T-helper 2 cell treated with Interferon-gamma antibody and Interleukin-4, amounts not matched to agents 5 μg/mL and 100 μg/mL, for 36 hours (primary cell): ENCODE measurements around the gene EVA1C.
"Not testable (repeated sequence)": the region's sequence is repeated elsewhere in the genome, so short reads cannot be mapped to it uniquely, and the experiment has no call there.

ENCODE experiments used
- DNase-seq: peaks from one replicate; pipeline ENCODE4 v3.0.0; 2021; ENCODE audit warnings: low spot score
- H3K27ac Mint-ChIP-seq: one replicate; pipeline ENCODE4 v1.8.0; 2021; ENCODE audit warnings: mild to moderate bottlenecking, mixed read lengths
- H3K27me3 Mint-ChIP-seq: one replicate; pipeline ENCODE4 v1.8.0; 2021; ENCODE audit warnings: low read depth, mixed read lengths
- H3K36me3 Mint-ChIP-seq: one replicate; pipeline ENCODE4 v1.8.0; 2021; ENCODE audit warnings: low read depth, mixed read lengths
- H3K4me1 Mint-ChIP-seq: one replicate; pipeline ENCODE4 v1.8.0; 2021; ENCODE audit warnings: low read depth, mixed read lengths
- H3K4me3 Mint-ChIP-seq: one replicate; pipeline ENCODE4 v1.8.0; 2022; ENCODE audit warnings: mild to moderate bottlenecking, moderate library complexity, mixed read lengths
- H3K9me3 Mint-ChIP-seq: one replicate; pipeline ENCODE4 v1.8.0; 2021; ENCODE audit warnings: mixed read lengths

EVA1C gene

GRCh38 chr21:32424674-32425073, 12.2 kb downstream of the EVA1C start:
- no peaks in the 10 kb centered on the region for H3K36me3 Mint-ChIP-seq
- no peak overlapping the region for H3K4me3 Mint-ChIP-seq
- H3K27me3 Mint-ChIP-seq: no peaks in the 10 kb centered on the region
- no peak for DNase-seq
- H3K9me3 Mint-ChIP-seq: no peaks in the 10 kb centered on the region
- H3K27ac Mint-ChIP-seq: no peak overlapping the region
- H3K4me1 Mint-ChIP-seq: no peaks in the 10 kb centered on the region

- Mint-ChIP-seq H3K4me3 (no peak overlapping the region), H3K9me3 (no peaks in the 10 kb centered on the region), H3K4me1 (no peaks in the 10 kb centered on the region), H3K27ac (no peak overlapping the region), H3K36me3 (no peaks in the 10 kb centered on the region), H3K27me3 (no peaks in the 10 kb centered on the region)
- DNase-seq: no peak
These were observed 13.1 kb downstream of the EVA1C start for GRCh38 chr21:32425628-32426027.

- Mint-ChIP-seq H3K9me3 (no peaks in the 10 kb centered on the region), H3K36me3 (no peaks in the 10 kb centered on the region), H3K27me3 (no peaks in the 10 kb centered on the region), H3K27ac (no peak overlapping the region), H3K4me1 (no peaks in the 10 kb centered on the region), H3K4me3 (no peak overlapping the region)
- DNase-seq: no peak
These were observed 13.6 kb downstream of the EVA1C start for GRCh38 chr21:32426066-32426465.

- Mint-ChIP-seq H3K36me3 (no peaks in the 10 kb centered on the region), H3K9me3 (no peaks in the 10 kb centered on the region), H3K27ac (no peak overlapping the region), H3K27me3 (no peaks in the 10 kb centered on the region), H3K4me3 (no peak overlapping the region), H3K4me1 (no peaks in the 10 kb centered on the region)
- DNase-seq: no peak
These were observed 14.1 kb downstream of the EVA1C start for GRCh38 chr21:32426592-32427051.

GRCh38 chr21:32427958-32428623, 15.6 kb downstream of the EVA1C start:
- no peaks in the 10 kb centered on the region for H3K27me3 Mint-ChIP-seq
- H3K36me3 Mint-ChIP-seq: no peaks in the 10 kb centered on the region
- no peak for DNase-seq
- no peaks in the 10 kb centered on the region for H3K4me1 Mint-ChIP-seq
- H3K9me3 Mint-ChIP-seq: no peaks in the 10 kb centered on the region
- no peak overlapping the region for H3K27ac Mint-ChIP-seq
- H3K4me3 Mint-ChIP-seq: no peak overlapping the region

GRCh38 chr21:32432982-32433660, 20.6 kb downstream of the EVA1C start:
- not testable (repeated sequence) for H3K4me3 Mint-ChIP-seq, H3K4me1 Mint-ChIP-seq, H3K36me3 Mint-ChIP-seq, H3K27ac Mint-ChIP-seq, DNase-seq, H3K9me3 Mint-ChIP-seq, H3K27me3 Mint-ChIP-seq

- DNase-seq: no peak
- H3K36me3 Mint-ChIP-seq: no peaks in the 10 kb centered on the region
- no peaks in the 10 kb centered on the region for H3K27me3 Mint-ChIP-seq
- H3K27ac Mint-ChIP-seq: no peak overlapping the region
- no peaks in the 10 kb centered on the region for H3K4me1 Mint-ChIP-seq
- no peaks in the 10 kb centered on the region for H3K9me3 Mint-ChIP-seq
- H3K4me3 Mint-ChIP-seq: no peak overlapping the region
These were observed 25.2 kb downstream of the EVA1C start for GRCh38 chr21:32437729-32438128.

GRCh38 chr21:32442566-32443318, 30.2 kb downstream of the EVA1C start:
- Mint-ChIP-seq H3K4me3 (no peak overlapping the region), H3K27me3 (no peaks in the 10 kb centered on the region), H3K9me3 (peaks cover 11% of the 10 kb centered on the region), H3K4me1 (no peaks in the 10 kb centered on the region), H3K27ac (no peak overlapping the region), H3K36me3 (peaks cover 1% of the 10 kb centered on the region)
- no peak for DNase-seq

GRCh38 chr21:32445101-32445500, 32.6 kb downstream of the EVA1C start:
- Mint-ChIP-seq H3K4me3 (no peak overlapping the region), H3K4me1 (no peaks in the 10 kb centered on the region), H3K36me3 (peaks cover 1% of the 10 kb centered on the region), H3K9me3 (peaks cover 11% of the 10 kb centered on the region), H3K27me3 (no peaks in the 10 kb centered on the region), H3K27ac (no peak overlapping the region)
- DNase-seq: no peak

GRCh38 chr21:32446440-32446839, 33.9 kb downstream of the EVA1C start:
- peaks cover 11% of the 10 kb centered on the region for H3K9me3 Mint-ChIP-seq
- not testable (repeated sequence) for H3K4me3 Mint-ChIP-seq, H3K36me3 Mint-ChIP-seq, H3K27me3 Mint-ChIP-seq, H3K4me1 Mint-ChIP-seq, H3K27ac Mint-ChIP-seq, DNase-seq

- Mint-ChIP-seq H3K36me3 (peaks cover 1% of the 10 kb centered on the region), H3K4me1 (no peaks in the 10 kb centered on the region), H3K27me3 (no peaks in the 10 kb centered on the region), H3K9me3 (peaks cover 11% of the 10 kb centered on the region), H3K4me3 (no peak overlapping the region), H3K27ac (no peak overlapping the region)
- DNase-seq: no peak
These were observed 34.7 kb downstream of the EVA1C start for GRCh38 chr21:32447224-32447623.

- peaks cover 6% of the 10 kb centered on the region for H3K9me3 Mint-ChIP-seq
- no peaks in the 10 kb centered on the region for H3K27me3 Mint-ChIP-seq
- DNase-seq: no peak
- no peaks in the 10 kb centered on the region for H3K4me1 Mint-ChIP-seq
- peaks cover under 1% of the 10 kb centered on the region for H3K36me3 Mint-ChIP-seq
- no peak overlapping the region for H3K27ac Mint-ChIP-seq
- H3K4me3 Mint-ChIP-seq: no peak overlapping the region
These were observed 36.5 kb downstream of the EVA1C start for GRCh38 chr21:32448803-32449594.

- not testable (repeated sequence) for DNase-seq, H3K4me3 Mint-ChIP-seq, H3K36me3 Mint-ChIP-seq, H3K9me3 Mint-ChIP-seq, H3K27ac Mint-ChIP-seq, H3K4me1 Mint-ChIP-seq, H3K27me3 Mint-ChIP-seq
These were observed 38.6 kb downstream of the EVA1C start for GRCh38 chr21:32450881-32451701.
